ENCODE data around the gene FNDC11.

The FNDC11 gene

DNA sequence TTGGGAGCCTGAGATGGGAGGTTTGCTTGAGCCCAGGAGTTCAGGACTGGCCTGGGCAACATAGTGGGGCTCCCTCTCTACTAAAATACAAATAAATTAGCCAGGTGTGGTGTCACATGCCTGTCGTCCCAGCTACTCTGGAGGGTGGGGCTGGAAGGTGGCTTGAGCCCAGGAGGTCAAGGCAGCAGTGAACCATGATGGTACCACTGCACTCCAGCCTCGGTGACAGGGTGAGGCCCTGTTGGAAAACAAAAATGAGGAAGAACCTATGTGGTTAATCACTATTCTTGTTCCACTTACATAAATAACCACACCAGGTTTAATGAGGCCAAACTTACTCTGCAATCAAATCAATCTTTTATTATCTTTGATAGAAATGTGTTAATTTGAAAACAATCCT is 28.0 kb upstream of the FNDC11 start:
- DNase-seq: no peak

DNA sequence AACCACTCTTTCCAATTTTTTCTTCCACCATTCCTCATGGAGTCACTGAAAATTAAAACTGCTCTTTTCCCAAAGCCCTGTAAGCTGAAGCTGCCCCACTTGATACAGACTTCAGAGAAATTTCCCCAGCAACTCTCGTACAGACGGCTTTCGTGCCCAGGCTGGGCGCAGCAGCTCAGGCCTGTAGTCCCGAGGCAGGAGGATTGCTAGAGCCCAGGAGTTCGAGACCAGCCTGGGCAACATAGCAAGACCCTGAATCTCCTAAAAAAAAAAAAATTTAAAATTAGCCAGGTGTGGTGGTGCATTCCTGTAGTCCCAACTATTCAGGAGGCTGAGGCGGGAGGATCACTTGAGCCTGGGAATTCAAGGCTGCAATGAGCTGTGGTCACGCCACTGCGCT is 26.8 kb upstream of the FNDC11 start:
- DNase-seq: no peak

DNA sequence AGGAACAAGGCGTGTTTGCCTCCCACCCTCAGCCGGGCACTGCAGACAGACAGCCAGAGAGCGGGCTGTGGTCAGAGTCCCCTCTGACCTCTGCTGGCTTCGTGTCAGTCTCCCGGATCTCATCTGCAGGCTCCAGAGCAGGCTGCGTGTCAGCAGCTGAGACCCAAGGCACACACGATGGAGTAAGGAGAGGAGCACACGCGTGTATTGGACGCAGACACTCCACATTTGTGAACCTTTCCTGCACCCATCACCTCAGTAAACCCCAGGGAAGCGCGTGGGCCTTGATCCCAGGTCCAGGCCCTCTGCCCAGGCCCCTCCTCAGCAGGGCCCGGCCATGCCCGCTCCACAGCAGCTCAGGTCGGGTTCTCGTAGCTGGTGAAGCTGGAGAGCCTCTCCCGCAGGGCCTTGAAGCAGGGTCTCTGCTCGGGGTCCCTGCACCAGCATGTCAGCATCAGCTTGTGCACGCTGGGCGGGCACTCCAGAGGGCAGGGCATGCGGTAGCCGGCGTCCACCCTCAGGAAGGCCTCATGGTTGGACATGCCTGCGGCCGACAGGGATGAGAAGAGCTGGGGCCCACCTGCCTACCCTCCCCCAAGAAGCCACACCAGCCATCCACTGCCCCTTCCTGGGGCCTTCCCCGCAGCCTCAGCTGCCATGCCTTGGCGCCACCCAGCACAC is 24.6 kb upstream of the FNDC11 start:
- DNase-seq: no peak

DNA sequence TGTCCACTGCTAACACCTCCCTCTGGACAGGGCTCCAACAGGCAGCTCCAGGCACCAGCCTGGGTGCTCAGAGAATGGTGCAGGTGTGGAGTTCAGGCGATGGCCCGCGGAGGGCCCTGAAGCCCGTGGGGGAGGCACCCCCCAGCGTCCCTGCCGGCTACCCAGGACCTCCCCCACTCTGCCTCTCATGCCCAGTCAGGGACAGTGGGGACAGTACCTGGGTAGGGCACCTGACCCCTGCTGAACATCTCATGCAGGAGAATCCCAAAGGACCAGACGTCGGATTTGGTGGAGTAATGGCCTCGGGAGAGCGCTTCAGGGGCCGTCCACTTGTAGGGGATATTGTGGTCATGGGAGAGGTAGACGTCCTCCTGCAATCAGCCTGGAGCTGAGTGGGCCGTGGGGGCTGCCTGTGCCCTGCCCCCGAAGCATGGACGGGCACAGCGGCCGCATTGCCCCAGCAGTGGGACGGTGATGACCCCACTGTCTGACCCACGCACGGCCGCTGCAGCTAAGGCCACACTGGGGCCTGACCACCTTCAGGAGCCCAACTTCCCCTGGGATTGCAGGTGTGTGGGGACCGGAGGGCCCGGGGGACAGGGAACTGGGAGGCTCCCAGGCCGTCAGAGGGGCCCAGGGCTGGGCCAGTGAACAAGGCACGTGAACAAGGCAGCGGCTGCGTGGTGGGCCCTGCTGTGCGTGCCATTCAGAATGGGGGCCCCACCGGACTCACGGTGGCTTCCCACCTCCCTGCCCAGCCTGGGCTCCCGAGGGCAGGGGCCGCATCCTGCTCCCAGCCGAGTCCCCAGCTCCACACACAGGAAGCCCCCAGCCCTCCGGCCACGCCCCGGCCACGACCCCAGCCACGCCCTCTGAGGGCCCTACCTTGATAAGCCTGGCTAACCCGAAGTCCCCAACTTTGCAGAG is 23.8 kb upstream of the FNDC11 start:
- no peak for DNase-seq

DNA sequence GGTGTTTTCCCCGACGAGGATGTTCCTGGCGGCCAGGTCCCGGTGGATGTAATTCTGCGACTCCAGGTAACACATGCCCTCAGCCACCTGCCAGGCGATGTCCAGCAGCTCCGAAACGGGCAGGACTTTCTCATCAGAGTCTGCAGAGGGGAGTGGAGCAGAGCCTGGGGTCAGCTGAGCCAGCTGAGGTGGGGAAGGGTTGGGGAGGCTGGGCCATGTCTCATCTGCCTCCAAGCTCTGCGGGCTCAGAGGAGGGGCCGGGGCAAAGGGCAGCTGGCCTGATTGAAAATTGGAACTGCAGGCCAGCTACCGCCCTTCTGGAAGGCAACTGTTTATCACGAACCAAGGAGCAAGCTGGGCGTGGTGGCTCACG is 23.2 kb upstream of the FNDC11 start:
- DNase-seq: no peak

DNA sequence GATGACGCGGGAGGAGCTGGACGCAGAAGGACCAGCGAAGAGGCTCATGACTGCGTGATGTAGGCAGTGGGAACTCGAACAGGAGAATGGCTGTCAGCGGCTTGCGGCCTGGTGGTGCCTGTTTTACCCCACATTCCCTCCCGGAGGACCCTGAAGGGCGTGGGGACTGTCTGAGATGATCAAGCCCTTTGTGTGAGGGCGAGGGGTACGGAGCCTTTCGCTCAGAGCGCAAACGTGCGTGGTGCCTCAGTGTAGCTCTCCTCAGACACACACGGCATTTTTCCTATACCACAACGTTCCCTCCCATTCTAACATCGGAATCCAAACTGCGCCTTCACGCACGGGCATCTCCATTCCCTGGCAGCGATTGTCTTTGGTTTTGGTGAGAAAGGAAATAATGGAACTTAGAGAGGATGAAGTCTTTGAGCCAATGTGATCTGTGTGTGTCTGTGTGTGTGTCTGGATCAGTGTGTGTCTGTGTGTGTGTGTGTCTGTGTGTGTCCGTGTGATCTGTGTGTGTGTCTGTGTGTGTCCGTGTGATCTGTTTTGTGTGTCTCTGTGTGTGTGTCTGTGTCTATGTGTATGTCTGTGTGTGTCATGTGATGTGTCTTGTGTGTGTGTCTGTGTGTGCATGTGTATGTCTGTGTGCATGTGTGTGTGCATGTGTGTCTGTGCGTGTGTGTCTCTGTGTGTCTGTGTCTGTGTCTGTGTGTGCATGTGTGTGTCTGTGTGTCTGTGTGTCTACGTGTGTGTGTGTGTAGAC is 22.1 kb upstream of the FNDC11 start:
- DNase-seq: no peak

DNA sequence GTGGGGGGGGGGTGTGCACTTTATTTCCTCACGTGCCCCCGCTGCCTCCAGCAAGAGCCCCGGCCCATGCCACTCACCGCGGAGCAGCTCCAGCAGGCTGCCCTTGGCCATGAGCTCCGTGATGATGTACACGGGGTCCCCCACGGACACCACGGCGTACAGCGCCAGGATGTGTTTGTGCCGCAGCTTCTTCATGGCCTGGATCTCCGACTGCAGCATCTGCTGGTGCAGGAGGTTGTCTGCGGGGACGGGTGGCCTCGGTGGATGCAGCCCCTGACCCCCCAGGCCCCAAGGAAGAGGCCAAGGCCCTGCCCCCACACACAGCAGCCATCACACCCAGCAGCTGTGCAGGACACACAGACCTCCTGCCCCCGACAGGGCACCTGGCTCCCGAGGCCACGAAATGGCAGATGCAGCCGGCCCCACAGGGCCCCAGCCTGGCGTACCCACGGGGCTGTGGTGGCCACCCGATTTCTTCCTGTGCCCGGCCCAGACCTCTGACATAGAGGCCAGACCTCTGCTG is 21.4 kb upstream of the FNDC11 start:
- DNase-seq: no peak

DNA sequence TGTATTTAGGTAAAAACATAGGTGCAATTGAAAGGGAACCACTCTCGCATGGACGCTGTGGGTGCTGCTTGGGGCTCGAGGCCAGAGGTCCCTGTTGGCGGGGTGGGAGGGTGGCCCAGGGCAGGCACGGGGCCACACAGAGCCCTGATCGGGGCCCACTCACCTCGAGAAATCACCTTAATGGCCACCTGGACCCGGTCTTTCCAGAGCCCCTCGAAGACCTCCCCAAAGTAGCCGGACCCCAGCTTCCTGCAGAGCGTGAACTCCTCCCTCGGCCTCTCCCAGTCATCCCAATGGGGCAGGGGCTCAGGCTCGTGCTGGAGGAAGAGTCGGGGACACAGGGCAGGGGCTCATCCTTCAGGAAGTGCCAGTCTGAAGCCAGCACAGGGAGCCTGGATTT is 20.6 kb upstream of the FNDC11 start:
- no peak for DNase-seq

DNA sequence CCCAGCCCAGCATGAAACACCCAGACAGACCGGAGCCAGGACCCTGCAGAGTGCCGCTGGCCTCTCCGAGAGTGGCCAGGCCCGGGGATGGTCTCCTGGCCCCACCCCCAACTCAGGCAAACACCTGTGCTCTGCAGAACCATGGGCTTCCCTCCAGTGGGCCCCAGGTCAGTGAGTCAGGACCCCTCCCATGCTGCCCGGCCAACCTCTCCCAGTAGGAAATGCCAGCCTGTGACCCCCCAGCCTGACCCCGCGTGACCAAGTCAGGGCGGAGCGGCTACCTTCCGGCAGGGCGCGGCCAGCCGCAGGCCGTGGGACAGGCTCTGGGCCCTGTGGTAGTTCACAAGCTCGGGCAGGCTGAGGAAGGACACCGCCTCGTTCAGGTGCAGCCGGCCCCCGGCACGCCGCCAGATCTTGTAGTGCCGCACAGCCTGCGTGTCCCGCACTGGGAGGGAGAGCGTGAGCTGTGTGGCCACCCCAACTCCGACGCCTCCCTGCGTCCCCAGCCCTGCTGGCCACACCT is 20.0 kb upstream of the FNDC11 start:
- DNase-seq: no peak

DNA sequence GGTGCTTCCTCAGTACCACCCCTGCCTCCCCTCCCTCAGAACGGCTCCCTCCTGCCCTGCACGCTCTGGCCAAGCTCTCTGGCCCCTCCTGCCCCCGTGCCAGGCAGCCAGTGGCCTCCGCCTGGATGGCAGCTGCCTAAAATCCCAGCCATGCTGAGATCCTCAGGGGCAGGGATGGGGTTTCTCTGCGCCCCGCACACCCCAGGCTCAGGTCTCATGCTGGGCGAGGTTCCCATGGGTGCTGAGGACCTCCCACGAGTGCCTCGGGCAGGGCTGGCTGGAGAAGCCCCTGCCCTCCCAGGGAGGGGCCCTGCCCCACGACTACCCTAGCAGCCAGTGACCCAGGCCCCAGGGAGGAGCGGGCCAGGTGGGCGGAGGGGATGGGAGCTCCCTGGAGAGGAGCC is 19.5 kb upstream of the FNDC11 start:
- no peak for DNase-seq

DNA sequence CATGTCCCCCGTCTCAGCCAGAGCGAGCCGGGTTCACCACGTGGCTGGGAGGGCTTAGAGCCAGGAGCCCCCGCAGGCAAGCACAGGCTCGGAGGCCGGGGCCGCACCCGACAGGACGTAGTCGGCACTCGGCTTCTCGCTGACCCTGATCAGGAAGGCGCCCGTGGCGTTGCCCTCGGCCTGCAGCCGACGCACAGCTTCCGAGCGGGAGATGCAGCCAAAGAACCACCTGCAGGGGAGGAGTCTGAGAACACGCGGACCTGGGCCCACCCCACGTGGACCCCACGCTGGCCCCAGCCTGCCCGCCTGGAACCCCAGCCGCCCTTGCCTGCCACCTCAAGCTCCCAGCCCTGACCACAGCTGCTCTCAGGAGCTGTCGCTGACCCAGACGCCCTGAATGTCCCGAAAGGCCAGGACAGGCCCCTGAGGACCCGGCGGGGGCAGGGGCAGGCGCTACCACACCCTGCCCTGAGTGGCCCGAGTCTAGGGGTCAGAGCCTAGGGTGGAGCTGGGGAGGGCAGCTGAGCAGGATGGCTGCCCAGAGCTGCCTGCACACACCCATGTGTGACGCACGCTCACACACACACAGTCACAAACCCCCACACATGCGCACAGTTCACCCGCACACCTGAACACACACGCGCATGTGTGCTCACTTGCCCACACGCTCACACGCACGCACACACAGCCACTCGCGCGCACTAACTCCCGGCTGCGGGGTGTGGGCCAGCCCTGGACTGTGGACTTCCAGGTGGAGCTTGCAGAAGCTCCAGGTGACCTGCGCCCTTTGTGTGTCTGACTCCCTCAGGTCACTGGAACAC is 18.9 kb upstream of the FNDC11 start:
- DNase-seq: no peak

DNA sequence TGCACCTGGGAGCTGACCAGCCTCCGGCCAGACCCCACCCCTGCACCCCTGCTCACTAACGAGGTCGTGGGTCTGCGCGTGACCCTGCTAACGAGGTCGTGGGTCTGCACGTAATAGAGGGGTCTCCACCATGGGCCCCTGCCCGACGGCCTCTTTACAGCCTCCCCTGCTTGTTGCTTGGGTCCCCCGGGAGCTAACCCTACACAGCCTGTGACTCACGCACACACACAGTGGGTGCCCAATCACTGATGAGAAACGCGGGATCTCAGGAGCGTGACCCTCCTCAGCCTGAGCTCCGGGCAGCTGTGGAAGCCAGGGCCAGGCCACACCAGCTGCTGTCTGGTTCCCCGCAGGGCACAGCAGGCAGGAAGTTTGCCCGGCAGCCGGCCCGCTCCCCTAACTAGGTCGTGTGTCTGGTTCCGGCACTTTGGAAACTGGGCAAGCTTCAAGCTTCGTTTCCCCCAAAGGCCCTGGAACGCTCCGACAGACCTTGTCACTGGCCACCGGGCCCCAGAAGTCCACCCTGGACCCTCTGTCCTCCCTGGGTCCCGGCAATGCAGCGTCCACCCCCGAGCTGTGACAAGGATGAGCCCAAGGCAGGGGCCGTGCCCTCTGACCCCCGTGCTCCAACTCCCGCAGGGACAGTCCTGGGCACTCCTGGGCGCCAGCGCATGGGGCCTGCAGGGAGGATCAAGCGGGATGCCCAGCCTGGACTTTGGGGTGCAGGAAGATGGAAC is 17.6 kb upstream of the FNDC11 start:
- DNase-seq: peak; percentile 19

DNA sequence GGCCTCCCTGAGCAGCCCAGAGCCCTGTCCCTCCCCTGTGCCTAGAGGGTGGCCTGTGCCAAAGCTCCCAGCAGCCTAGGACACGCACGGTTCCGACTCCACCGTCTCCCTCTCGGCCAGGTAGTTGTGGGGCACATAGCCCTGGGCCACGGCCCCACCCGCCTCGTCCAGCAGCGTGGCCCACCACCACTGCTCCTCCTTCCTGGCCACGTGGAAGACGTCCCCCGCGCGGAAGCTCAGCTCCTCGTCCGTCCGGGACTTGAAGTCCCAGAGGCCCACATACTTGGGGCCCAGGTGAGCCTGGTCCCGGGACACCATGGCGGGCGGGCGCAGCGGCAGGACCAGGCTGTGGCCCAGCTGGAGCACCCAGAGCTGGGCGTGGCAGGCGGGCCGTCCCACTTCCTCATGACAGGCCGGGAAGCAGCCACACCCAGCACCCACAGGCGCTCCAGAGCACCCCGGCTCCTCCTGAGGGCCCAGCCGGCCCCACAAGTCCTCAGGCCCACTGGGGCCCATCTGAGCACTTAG is 16.9 kb upstream of the FNDC11 start, which contains the start of gene PTK6:
PTK6 (minus strand) TSS at position 380 of the 528 bp plus-strand sequence; CDS start at position 318, 62 bp downstream.
- no peak for DNase-seq

DNA sequence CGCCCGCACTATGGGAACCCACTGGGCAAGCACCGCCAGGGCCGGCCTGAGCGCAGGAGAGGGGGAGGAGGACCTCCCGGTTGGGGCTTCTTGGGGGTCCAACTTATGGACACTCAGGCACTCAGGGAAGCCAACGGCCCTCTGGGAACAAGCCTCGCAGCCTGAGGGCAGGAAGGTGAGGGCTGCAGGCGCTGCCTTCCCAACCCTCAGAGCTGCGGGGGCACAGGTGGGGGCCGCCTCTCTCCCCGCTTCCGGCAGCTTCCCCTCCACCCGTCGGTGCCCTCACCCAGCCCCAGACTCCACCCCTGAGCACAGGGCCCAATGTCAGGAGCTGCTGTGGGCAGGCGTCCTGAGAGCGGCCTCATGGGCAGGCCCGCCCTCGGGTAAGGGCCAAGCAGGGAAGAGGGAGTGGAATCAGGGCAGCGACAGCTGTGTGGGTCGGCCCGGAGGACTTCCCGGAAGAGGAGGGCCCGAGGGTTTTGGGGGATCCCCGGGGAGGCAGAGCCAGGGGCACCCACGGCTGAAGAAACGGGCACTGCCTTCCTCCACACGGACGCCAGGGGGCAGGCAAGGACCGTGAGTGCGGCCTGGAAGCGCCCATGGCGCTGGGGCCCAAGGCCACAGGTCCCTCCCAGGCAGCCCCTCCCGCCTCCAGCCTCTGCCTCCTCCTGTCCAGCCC is 16.3 kb upstream of the FNDC11 start:
- DNase-seq: peak; percentile 71

DNA sequence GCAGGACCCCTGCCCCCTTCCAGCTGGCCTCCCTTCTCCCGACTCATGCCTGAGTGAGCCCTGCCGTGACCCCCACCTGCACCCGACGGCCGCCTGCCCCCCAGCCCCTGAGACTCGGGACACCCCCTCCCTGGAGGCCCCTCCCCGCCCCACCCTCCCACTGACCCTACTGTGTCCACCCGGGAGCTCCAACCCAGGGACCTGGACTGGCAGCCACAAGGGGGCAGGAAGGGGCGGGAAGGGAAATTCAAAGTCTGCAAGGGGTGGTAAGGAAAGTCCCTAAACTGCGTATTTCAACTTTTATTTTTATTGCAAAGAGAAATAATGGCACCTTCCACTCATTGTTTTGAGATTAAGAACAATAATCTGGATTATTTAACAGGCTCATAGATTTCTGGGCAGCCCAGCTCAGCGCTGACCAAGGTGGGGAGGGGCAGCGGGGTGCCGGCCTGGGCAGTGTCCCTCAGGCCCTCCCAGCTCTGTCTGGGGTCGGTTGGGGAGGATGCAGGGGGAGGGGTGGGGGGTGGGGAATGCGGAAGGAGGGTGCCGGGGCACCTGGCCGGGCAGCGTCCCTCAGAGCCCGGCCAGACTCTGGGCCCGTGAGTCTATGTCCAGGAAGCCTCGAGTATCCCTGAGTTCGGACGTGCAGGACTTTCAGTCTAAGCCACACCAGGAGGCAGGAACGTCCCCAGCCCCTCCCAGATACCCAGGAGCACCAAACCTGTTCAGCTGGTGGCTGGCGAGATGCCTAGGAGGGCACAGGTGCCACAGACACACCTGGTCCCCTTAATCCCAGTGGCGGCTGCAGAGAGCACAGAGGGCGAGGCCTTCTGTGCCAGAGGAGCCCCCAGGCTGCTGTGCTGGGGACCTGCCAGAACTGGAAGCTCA is 15.5 kb upstream of the FNDC11 start:
- DNase-seq: no peak

DNA sequence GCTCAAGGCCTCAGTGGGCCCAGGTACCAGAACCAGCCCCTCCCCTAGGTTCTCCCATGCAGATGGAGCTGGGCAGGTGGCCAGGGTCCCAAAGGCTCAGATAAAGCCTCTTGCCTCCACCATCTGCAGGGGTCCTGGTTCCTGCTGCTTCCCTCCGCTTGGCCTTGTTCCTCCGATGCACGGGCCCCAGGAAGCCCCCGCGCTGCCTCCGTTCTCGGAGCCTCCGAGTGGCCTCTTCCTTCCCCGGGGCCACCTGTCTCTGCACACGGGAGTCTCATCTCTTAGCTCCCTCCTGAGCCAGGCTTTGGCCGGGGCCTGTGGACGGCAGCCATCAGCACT is 14.9 kb upstream of the FNDC11 start:
- DNase-seq: no peak

DNA sequence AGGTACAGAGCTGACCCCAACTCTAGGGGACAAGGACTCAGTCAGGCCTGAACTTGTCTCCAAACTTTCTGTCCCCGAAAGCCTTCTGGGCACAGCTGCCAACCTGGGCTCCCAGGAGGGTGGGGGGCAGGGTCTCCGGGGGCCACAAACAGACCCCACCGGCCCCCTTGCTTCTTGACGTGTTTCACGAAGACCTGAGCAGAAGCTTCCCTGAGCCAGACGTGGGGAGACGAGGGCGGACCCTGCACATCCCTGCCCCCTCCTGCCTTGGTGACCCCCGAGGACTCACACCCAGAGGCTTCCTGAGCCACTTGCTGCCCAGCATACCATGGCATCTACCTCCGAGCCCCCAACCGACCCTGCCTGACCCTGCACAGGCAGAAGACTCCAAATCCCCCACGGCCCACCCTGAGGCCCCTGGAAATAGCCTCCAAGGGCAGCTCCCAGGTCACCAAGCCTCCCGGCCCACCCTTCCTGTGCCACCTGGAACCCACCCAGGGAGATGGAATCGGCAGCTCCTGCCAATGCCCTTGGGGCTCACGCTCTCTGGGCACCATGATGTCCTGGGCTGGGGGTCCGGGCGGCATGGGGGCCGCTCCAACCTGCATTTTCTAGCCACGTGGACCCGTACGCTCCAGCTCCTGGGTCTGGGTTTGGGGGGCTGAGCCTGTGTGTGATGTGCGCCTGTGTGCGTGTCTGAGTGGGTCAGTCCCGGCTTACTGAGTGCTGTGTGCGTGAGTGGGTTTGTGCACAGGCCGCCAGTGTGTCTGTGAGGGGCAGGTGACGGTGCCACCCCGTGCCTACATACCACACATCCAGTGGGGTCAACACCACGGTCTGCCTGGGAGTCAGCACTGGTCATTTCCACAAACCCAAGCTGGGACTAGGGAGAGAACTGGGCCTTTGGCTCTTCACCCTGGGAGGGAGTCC is 14.3 kb upstream of the FNDC11 start:
- DNase-seq: no peak

All from fibroblast of skin of abdomen (primary cell).